ENCODE data around the gene COL6A3. TPM values are rescaled to one million over a fixed set of nuclear protein-coding genes. Genes with fewer than 3 reads are reported as not detected.

The COL6A3 gene
- polyA plus RNA-seq, 1 of the 3 experiments (the other 2 are of a cell fraction) = 18.5 TPM

- no peak overlapping the region for H3K4me2 ChIP-seq
- no peak for DNase-seq
- no peaks in the 10 kb centered on the region for H3K27me3 ChIP-seq (ENCODE audit: insufficient read depth)
- no peaks in the 10 kb centered on the region for H3K79me2 ChIP-seq (ENCODE audit: insufficient read depth)
- ChIA-PET CTCF (no interaction called here), POLR2A (no interaction called here)
- no peaks in the 10 kb centered on the region for H3F3A ChIP-seq (replicated peaks; ENCODE audit: insufficient read depth)
- H3K4me3 ChIP-seq (ENCODE audit: low read depth in 2 of 2, low read length in 1 of 2) = no peak overlapping the region
- peaks cover 0 to under 1% of the 10 kb centered on the region in 2 experiments for H3K36me3 ChIP-seq (replicated peaks in 1 of 2; ENCODE audit: control insufficient read depth in 1 of 2, insufficient read depth in 2 of 2, low read length in 1 of 2)
- H3K27ac ChIP-seq (ENCODE audit: low read depth in 2 of 2, low read length in 1 of 2) = no peak overlapping the region
- no peaks in the 10 kb centered on the region for H3K9me2 ChIP-seq
- H3K9ac ChIP-seq = no peak overlapping the region
- no peaks in the 10 kb centered on the region for H4K20me1 ChIP-seq (ENCODE audit: insufficient read depth)
- no peak overlapping the region for H2AFZ ChIP-seq (ENCODE audit: low read depth)
- H3K4me1 ChIP-seq (ENCODE audit: control insufficient read depth in 1 of 2, insufficient read depth in 2 of 2, low read depth in 1 of 2, low read length in 1 of 2) = peaks cover 0 to 24% of the 10 kb centered on the region in 2 experiments; a peak in 2 of 4 replicates
- no peaks in the 10 kb centered on the region for H3K9me3 ChIP-seq
- TF ChIP-seq NRF1 (IDR thresholded peaks at IDR 0.05; ENCODE audit: low read depth, low read length) (no peak), MXI1 (IDR thresholded peaks at IDR 0.05; ENCODE audit: low read depth, low read length) (no peak), RAD21 (IDR thresholded peaks at IDR 0.05; ENCODE audit: low read length) (no peak), GABPA (IDR thresholded peaks at IDR 0.05; ENCODE audit: low read depth) (no peak), RFX5 (IDR thresholded peaks at IDR 0.05; ENCODE audit: low read length) (no peak), YY1 (IDR thresholded peaks at IDR 0.05; ENCODE audit: low read depth) (no peak), RXRA (IDR thresholded peaks at IDR 0.05; ENCODE audit: borderline replicate concordance, low read depth) (no peak), TAF1 (IDR thresholded peaks at IDR 0.05; ENCODE audit: borderline replicate concordance, low read depth, low read length) (no peak), PBX3 (IDR thresholded peaks at IDR 0.05) (no peak), IRF3 (IDR thresholded peaks at IDR 0.05; ENCODE audit: low read depth, low read length) (no peak)
- WGBS (ENCODE audit: low lambda C conversion rate) = 74% methylated on average over 5 of the region's 5 CpGs
Measured at GRCh38 chr2:237353215-237353614, 60.7 kb downstream of the COL6A3 start.

GRCh38 chr2:237352279-237352845, 61.6 kb downstream of the COL6A3 start:
- Histone ChIP-seq H3K4me3 (ENCODE audit: low read depth in 2 of 2, low read length in 1 of 2) (no peak overlapping the region), H3K79me2 (ENCODE audit: insufficient read depth) (no peaks in the 10 kb centered on the region), H3K9me3 (no peaks in the 10 kb centered on the region), H4K20me1 (ENCODE audit: insufficient read depth) (no peaks in the 10 kb centered on the region), H3K4me1 (ENCODE audit: control insufficient read depth in 1 of 2, insufficient read depth in 2 of 2, low read depth in 1 of 2, low read length in 1 of 2) (peaks cover 0 to 24% of the 10 kb centered on the region in 2 experiments; a peak in 2 of 4 replicates), H3K4me2 (no peak overlapping the region), H2AFZ (ENCODE audit: low read depth) (no peak overlapping the region), H3K9me2 (no peaks in the 10 kb centered on the region), H3K9ac (no peak overlapping the region), H3K27ac (ENCODE audit: low read depth in 2 of 2, low read length in 1 of 2) (no peak overlapping the region), H3K27me3 (ENCODE audit: insufficient read depth) (no peaks in the 10 kb centered on the region), H3F3A (replicated peaks; ENCODE audit: insufficient read depth) (no peaks in the 10 kb centered on the region), H3K36me3 (replicated peaks in 1 of 2; ENCODE audit: control insufficient read depth in 1 of 2, insufficient read depth in 2 of 2, low read length in 1 of 2) (peaks cover 0 to 8% of the 10 kb centered on the region in 2 experiments)
- TF ChIP-seq MXI1 (IDR thresholded peaks at IDR 0.05; ENCODE audit: low read depth, low read length) (no peak), FOXJ3 (CRISPR knock-in tag; IDR thresholded peaks at IDR 0.05) (no peak), RXRA (IDR thresholded peaks at IDR 0.05; ENCODE audit: borderline replicate concordance, low read depth) (no peak), TAF1 (IDR thresholded peaks at IDR 0.05; ENCODE audit: borderline replicate concordance, low read depth, low read length) (no peak), RAD21 (IDR thresholded peaks at IDR 0.05; ENCODE audit: low read length) (no peak), REST (IDR thresholded peaks at IDR 0.05; ENCODE audit: low read depth, low read length) (no peak), ZBTB33 (IDR thresholded peaks at IDR 0.05; ENCODE audit: borderline replicate concordance, low read depth) (no peak), MEF2A (IDR thresholded peaks at IDR 0.05; ENCODE audit: borderline replicate concordance, low read depth) (no peak), SMC3 (IDR thresholded peaks at IDR 0.05; ENCODE audit: low read depth, low read length) (no peak)
- 63% methylated on average over 4 of the region's 6 CpGs for WGBS (ENCODE audit: low lambda C conversion rate)
- CTCF ChIA-PET = interaction anchor here (0.7 kb wide), 1 partner anchor 159 kb away, joined by 3 read pairs; no protein-coding TSS in a partner anchor
- POLR2A ChIA-PET = no interaction called here
- DNase-seq = no peak

Data from SK-N-SH (cell line).